GM21367 (cell line): ENCODE results near the gene DDX56.
A peak's percentile ranks its signal among the peaks of the same experiment; 100 is the strongest.

ENCODE experiments used
- ATAC-seq: cut with Tn5 transposase; IDR thresholded peaks from one replicate; pipeline ENCODE4 v1.9.1; 2021; ENCODE audit not compliant: unreplicated experiment

DDX56 gene, protein sequence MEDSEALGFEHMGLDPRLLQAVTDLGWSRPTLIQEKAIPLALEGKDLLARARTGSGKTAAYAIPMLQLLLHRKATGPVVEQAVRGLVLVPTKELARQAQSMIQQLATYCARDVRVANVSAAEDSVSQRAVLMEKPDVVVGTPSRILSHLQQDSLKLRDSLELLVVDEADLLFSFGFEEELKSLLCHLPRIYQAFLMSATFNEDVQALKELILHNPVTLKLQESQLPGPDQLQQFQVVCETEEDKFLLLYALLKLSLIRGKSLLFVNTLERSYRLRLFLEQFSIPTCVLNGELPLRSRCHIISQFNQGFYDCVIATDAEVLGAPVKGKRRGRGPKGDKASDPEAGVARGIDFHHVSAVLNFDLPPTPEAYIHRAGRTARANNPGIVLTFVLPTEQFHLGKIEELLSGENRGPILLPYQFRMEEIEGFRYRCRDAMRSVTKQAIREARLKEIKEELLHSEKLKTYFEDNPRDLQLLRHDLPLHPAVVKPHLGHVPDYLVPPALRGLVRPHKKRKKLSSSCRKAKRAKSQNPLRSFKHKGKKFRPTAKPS

DNA sequence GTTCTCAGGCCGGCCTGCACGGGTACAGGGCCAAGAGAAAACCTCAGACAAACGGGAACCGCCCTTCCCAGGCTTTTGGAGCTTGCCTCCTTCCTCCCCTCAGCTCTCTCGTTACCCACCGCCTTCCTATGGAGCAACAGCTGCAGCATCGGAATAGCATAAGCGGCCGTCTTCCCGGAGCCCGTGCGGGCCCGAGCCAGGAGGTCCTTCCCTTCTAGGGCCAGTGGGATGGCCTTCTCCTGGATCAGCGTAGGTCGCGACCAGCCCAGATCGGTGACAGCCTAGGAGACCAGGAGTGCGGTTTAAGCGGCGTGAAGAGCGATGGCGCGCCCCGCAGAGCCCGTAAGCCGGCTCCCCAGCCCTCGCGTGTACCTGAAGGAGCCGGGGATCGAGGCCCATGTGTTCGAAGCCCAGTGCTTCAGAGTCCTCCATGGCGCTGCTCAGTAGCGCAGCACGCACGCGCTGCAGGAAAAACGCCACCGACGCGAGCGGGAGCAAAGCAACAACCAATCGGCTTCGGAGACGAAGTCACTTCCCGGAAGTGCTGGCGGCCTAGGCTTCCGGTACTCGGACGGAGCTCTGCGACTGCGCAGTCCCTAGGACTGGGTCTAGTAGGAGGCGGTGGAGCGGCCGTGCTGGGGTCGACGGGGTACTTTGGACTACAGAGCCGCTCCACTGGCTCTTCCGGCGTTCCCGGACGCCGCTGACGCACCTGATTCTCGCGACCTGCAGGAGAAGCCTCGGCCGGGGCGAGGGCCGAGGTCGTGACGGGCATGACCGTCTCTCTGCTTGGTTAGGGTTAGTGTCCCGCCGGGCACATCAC lies at the start of gene DDX56:
DDX56 (minus strand) TSS at position 445 of the 823 bp plus-strand sequence; CDS start at position 432, 13 bp downstream.
- peak; percentile 89 for ATAC-seq

GRCh38 chr7:44622342-44623151 lies 48.8 kb upstream of the DDX56 start:
- ATAC-seq: peak; percentile 69

DNA sequence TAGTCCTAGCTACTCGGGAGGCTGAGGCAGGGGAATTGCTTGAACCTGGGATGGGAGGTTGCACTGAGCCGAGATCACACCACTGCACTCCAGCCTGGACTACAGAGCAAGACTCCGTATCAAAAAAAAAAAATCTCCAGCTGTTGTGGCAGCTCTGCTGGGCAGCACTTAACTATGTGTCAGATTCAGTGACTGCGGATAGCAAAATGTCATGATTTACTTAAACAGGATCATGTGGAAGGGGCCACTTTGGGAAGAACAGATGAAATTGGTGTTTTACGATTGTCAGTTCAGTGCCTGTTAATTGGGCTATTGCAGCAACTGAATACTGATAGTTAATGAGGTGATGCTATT lies 48.0 kb upstream of the DDX56 start:
- no peak for ATAC-seq

DNA sequence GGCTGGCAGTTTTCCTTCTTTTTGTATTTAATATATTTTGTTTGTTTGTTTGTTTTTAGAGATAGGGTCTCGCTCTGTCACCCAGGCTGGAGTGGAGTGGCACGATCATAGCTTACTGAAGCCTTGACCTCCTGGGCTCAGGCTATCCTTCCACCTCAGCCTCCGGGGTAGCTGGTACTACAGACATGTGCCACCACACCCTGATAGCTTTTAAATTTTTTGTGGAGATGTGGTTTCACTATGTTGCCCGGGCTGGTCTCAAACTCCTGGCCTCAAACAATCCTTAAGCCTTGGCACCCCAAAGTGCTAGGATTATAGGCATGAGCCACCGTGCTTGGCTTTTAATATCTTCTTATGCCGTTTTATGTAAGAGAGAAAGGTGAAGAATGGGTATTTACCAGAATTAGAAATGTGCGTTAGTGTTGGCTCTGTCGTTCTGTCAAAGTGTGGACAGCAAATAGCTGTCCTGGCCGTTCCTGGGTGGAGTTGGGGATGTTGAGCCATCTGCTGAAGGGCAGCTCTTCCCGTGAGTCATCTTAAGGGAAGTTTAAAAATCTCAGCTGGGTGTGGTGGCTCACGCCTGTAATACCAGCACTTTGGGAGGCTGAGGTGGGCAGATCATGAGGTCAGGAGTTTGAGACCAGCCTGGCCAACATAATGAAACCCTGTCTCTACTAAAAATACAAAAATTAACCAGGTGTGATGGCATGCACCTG lies 47.5 kb upstream of the DDX56 start:
- ATAC-seq: no peak

DNA sequence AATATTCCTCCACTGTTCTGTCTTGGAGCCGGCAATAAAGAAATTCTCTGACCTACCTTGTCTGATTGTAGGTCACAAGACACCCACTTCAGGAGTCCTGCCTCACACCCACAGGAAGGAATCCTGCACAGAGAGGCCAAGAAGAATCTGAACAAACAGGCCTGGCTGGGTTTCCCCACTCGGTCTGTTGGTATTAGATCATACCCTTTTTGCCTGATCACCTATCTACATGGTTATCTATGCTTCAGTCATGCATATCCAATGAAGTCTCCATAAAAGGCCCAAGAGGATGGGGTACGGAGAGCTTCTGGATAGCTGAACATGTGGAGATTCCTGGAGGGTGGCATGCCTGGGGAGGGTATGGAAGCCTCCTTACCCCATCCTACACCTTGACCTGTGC lies 45.0 kb upstream of the DDX56 start:
- ATAC-seq: no peak

DNA sequence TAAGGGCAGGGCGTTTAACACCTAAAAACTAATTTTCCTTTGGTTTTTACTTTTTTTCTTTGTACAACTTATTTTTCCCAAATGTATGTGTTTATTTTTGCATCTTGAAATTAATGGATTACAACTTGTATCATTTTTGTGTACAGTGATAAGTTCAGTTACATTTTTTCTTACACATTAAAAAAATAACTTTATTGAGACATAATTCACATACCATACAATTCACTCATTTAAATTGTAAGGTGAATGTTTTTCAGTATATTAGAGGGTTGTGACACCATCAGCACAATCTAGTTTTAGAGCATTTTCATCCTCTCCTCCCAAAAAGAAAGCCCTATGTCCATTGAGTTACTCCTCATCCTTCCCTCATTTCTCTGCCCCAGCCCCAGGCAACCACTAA lies 44.3 kb upstream of the DDX56 start:
- no peak for ATAC-seq

DNA sequence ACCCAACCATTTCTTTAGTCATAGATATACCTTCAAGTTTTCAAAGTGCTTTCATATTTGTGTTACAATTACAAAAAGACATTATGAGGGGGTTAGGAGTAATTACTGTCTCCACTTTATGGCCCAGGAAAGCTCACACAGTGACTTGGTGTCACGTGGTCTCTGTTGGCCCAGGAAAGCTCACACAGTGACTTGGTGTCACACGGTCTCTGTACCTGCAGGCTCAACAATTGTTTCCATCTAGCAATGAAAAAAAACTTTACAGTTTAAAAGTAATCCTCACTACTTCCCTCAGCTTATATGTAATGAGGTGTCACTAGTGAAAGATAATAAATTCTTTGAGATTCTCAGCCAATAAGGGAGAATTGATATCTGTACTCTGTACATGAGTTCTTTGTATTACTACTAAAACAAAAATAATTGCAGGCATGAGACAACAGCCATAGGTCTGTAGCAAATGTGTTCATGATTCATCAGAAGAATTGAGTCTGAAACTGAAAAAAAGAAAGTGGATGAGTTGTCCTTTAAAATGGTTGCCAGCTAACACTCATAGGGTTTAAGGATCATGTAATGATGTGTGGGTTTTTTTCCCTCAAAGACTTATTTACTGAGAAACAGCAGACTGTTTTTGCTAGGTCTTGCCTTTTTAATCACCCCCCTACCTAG lies 43.6 kb upstream of the DDX56 start:
- ATAC-seq: no peak

DNA sequence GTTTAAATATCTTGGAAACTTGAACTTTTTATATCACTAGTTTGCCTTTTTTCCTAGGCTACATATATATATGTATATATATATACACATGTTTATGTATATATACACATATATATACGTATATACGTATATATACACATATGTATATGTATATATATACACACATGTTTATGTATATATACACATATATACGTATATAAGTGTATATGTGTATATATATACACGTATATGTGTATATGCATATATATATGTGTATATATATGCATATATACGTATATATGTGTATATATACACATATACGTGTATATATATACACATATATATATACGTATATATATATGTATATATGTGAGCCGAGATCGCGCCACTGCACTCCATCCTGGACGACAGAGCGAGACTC lies 42.8 kb upstream of the DDX56 start:
- ATAC-seq: no peak

GRCh38 chr7:44615793-44616192 lies 42.1 kb upstream of the DDX56 start:
- no peak for ATAC-seq

- ATAC-seq: no peak
Measured at GRCh38 chr7:44615149-44615611, 41.5 kb upstream of the DDX56 start.

GRCh38 chr7:44609829-44610228 lies 36.1 kb upstream of the DDX56 start:
- no peak for ATAC-seq

GRCh38 chr7:44608916-44609648 lies 35.4 kb upstream of the DDX56 start:
- ATAC-seq: no peak

DNA sequence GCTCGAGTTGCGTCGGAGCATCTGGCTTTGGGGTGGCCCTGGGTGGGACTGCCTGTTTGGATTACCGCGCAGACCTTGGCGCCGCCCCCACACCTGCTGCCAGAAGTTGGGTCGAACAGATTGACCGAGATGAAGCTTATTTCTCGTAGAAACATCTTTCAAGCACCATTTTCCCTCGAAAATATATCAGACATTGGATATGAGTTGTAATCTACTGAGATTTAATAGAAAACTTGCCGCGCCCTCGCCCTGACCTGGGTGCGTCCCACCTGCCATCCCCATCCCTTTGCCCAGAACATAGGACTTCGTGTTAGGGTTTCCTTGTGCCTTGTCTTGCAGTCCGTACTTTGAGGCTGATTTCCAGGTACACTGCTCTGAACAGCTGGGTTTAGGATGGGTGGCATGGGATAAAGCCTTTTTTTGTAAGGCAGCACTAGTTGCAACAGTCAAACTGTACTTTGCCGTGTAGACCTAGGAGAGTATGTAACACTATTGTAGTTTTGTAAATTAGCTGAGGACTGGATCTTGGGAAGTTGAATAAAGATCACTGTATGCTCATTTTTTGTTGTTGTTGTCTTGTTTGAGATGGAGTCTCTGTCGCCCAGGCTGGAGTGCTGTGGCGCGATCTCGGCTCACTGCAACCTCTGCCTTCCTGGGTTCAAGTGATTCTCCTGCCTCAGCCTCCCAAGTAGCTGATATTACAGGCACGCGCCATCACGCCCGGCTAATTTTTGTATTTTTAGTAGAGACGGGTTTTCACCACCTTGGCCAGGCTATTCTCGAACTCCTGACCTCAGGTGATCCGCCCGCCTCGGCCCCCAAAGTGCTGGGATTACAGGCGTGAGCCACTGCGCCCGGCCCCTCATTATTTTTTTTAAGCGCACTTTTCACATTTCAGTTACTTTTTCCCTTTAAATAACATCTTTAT lies 33.7 kb upstream of the DDX56 start:
- ATAC-seq: no peak

GRCh38 chr7:44606341-44607140 lies 32.8 kb upstream of the DDX56 start, which contains the start of gene OGDH:
OGDH (plus strand) TSS chr7:44606627; CDS start chr7:44624344, 17,717 bp downstream.
- ATAC-seq: peak; percentile 93

- no peak for ATAC-seq
Measured at GRCh38 chr7:44604941-44605340, 31.2 kb upstream of the DDX56 start.

DNA sequence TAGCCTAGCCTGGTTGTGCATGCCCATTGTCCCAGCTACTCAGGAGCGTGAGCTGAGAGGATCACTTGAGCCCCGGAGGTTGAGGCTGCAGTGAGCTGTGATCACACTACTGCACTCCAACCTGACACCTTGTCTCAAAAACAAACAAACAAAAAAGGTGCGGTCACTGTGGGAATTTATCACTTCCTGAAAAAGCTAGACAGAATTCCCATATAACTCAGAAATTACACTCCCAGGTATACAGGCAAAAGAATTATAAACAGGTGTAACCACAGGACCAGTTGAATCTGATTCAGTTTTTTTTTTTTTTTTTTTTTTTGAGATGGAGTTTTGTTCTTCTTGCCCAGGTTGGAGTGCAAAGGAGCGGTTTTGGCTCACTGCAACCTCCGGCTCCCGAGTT lies 29.5 kb upstream of the DDX56 start:
- ATAC-seq: no peak

- ATAC-seq: no peak
Measured at GRCh38 chr7:44602576-44602910, 28.8 kb upstream of the DDX56 start.
